ENCODE measurements around the gene ABR.

ABR gene

GRCh38 chr17:1038459-1039122, 141.2 kb downstream of the ABR start:
- no peak overlapping the region for H3K4me2 ChIP-seq (ENCODE audit: low read depth, low read length, poor library complexity, severe bottlenecking)
- no peak overlapping the region for H3K4me3 ChIP-seq (ENCODE audit: low read length, poor library complexity, severe bottlenecking)
- H3K9me3 ChIP-seq (ENCODE audit: insufficient read depth, low read depth, low read length), result no peaks in the 10 kb centered on the region
- H4K20me1 ChIP-seq (ENCODE audit: insufficient read depth, low read length, poor library complexity, severe bottlenecking), result peaks cover 2% of the 10 kb centered on the region
- no peaks in the 10 kb centered on the region for H3K9me2 ChIP-seq (replicated peaks; ENCODE audit: low read depth, low read length)
- H3K4me1 ChIP-seq (ENCODE audit: insufficient read depth, low read length, poor library complexity, severe bottlenecking), result peaks cover 10% of the 10 kb centered on the region
- H2AFZ ChIP-seq (ENCODE audit: low read length), result no peak overlapping the region
- no peaks in the 10 kb centered on the region for H3F3A ChIP-seq (ENCODE audit: low read depth)
- H3K9ac ChIP-seq (ENCODE audit: low read depth, low read length, poor library complexity, severe bottlenecking), result no peak overlapping the region
- TF ChIP-seq CTCF (conservative IDR thresholded peaks at IDR 0.05; ENCODE audit: low read length), result no peak
- TF ChIP-seq EZH2phosphoT487 (IDR thresholded peaks at IDR 0.05; ENCODE audit: borderline replicate concordance), result no peak
- no peaks in the 10 kb centered on the region for H3K36me3 ChIP-seq (ENCODE audit: insufficient read depth, low read length)
- no peaks in the 10 kb centered on the region for H3K79me2 ChIP-seq (ENCODE audit: insufficient read depth, low read length)
- H3K27me3 ChIP-seq (ENCODE audit: insufficient read depth, low read length, poor library complexity, severe bottlenecking), result no peaks in the 10 kb centered on the region

GRCh38 chr17:1037238-1037879, 142.4 kb downstream of the ABR start:
- no peak for TF ChIP-seq CTCF (conservative IDR thresholded peaks at IDR 0.05; ENCODE audit: low read length)
- TF ChIP-seq EZH2phosphoT487 (IDR thresholded peaks at IDR 0.05; ENCODE audit: borderline replicate concordance), result no peak
- Histone ChIP-seq H3K9ac (ENCODE audit: low read depth, low read length, poor library complexity, severe bottlenecking) (no peak overlapping the region), H3K4me3 (ENCODE audit: low read length, poor library complexity, severe bottlenecking) (no peak overlapping the region), H3K36me3 (ENCODE audit: insufficient read depth, low read length) (no peaks in the 10 kb centered on the region), H3K4me2 (ENCODE audit: low read depth, low read length, poor library complexity, severe bottlenecking) (no peak overlapping the region), H3K9me2 (replicated peaks; ENCODE audit: low read depth, low read length) (no peaks in the 10 kb centered on the region), H3K27me3 (ENCODE audit: insufficient read depth, low read length, poor library complexity, severe bottlenecking) (no peaks in the 10 kb centered on the region), H4K20me1 (ENCODE audit: insufficient read depth, low read length, poor library complexity, severe bottlenecking) (peaks cover 2% of the 10 kb centered on the region), H3F3A (ENCODE audit: low read depth) (no peaks in the 10 kb centered on the region), H2AFZ (ENCODE audit: low read length) (no peak overlapping the region), H3K79me2 (ENCODE audit: insufficient read depth, low read length) (no peaks in the 10 kb centered on the region), H3K4me1 (ENCODE audit: insufficient read depth, low read length, poor library complexity, severe bottlenecking) (peaks cover 10% of the 10 kb centered on the region), H3K9me3 (ENCODE audit: insufficient read depth, low read depth, low read length) (no peaks in the 10 kb centered on the region)

GRCh38 chr17:1036845-1037237, 142.9 kb downstream of the ABR start:
- no peak overlapping the region for H3K4me3 ChIP-seq (ENCODE audit: low read length, poor library complexity, severe bottlenecking)
- no peaks in the 10 kb centered on the region for H3K9me2 ChIP-seq (replicated peaks; ENCODE audit: low read depth, low read length)

More at GRCh38 chr17:1036845-1037237, 142.9 kb downstream of the ABR start:
- Histone ChIP-seq H3K4me1 (ENCODE audit: insufficient read depth, low read length, poor library complexity, severe bottlenecking) (peaks cover 10% of the 10 kb centered on the region), H3K27me3 (ENCODE audit: insufficient read depth, low read length, poor library complexity, severe bottlenecking) (no peaks in the 10 kb centered on the region), H3K4me2 (ENCODE audit: low read depth, low read length, poor library complexity, severe bottlenecking) (no peak overlapping the region), H3K9me3 (ENCODE audit: insufficient read depth, low read depth, low read length) (no peaks in the 10 kb centered on the region), H4K20me1 (ENCODE audit: insufficient read depth, low read length, poor library complexity, severe bottlenecking) (peaks cover 2% of the 10 kb centered on the region), H3K9ac (ENCODE audit: low read depth, low read length, poor library complexity, severe bottlenecking) (no peak overlapping the region), H3K36me3 (ENCODE audit: insufficient read depth, low read length) (no peaks in the 10 kb centered on the region), H2AFZ (ENCODE audit: low read length) (no peak overlapping the region), H3K79me2 (ENCODE audit: insufficient read depth, low read length) (no peaks in the 10 kb centered on the region), H3F3A (ENCODE audit: low read depth) (no peaks in the 10 kb centered on the region)
- TF ChIP-seq CTCF (conservative IDR thresholded peaks at IDR 0.05; ENCODE audit: low read length), result no peak
- TF ChIP-seq EZH2phosphoT487 (IDR thresholded peaks at IDR 0.05; ENCODE audit: borderline replicate concordance), result no peak

All from Loucy (cell line).